ENCODE measurements around the gene PPIF.

GRCh38 chr10:79398642-79399041, 51.4 kb downstream of the PPIF start:
- TF ChIP-seq CTCF (conservative IDR thresholded peaks at IDR 0.05) = no peak
- no peak for TF ChIP-seq EZH2 (IDR thresholded peaks at IDR 0.05; ENCODE audit: low read depth)
